Measurements from ENCODE around the gene PTAFR.

PTAFR gene

DNA sequence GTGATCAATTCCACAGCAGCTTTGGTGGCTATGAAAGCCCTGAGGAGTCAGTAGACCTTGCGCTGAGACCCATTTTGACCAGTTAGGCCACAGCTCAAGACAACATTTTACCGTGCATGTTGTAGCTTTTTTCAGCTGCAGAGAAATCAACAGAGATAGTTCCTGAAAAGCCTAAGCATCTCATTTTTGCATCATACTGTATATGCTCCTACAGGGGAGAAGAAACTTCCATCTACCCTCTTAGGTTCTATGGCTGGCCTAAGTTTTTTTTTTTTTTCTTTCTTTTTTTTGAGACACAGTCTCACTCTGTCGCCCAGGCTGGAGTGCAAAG, 63.3 kb downstream of the PTAFR start:
- no peak overlapping the region for H2AFZ ChIP-seq (ENCODE audit: low read depth, low read length, severe bottlenecking)
- H3K79me2 ChIP-seq (ENCODE audit: insufficient read depth, low read length): no peaks in the 10 kb centered on the region
- H3K9ac ChIP-seq (ENCODE audit: low read length): no peak overlapping the region
- no peak overlapping the region for H3K4me2 ChIP-seq (ENCODE audit: low read depth, low read length, poor library complexity, severe bottlenecking)
- no peaks in the 10 kb centered on the region for H3K9me2 ChIP-seq (replicated peaks; ENCODE audit: insufficient read depth, low read length)
- H3K27ac ChIP-seq (ENCODE audit: low read depth, low read length): no peak overlapping the region
- no peaks in the 10 kb centered on the region for H3K9me3 ChIP-seq (ENCODE audit: insufficient read depth, low read length)
- H3F3A ChIP-seq (ENCODE audit: insufficient read depth): no peaks in the 10 kb centered on the region; the same call in 1 of the 2 replicates
- H3K36me3 ChIP-seq (ENCODE audit: low read length): no peaks in the 10 kb centered on the region
- H3K27me3 ChIP-seq (ENCODE audit: low read length): no peaks in the 10 kb centered on the region
- TF ChIP-seq, protein P1, sequence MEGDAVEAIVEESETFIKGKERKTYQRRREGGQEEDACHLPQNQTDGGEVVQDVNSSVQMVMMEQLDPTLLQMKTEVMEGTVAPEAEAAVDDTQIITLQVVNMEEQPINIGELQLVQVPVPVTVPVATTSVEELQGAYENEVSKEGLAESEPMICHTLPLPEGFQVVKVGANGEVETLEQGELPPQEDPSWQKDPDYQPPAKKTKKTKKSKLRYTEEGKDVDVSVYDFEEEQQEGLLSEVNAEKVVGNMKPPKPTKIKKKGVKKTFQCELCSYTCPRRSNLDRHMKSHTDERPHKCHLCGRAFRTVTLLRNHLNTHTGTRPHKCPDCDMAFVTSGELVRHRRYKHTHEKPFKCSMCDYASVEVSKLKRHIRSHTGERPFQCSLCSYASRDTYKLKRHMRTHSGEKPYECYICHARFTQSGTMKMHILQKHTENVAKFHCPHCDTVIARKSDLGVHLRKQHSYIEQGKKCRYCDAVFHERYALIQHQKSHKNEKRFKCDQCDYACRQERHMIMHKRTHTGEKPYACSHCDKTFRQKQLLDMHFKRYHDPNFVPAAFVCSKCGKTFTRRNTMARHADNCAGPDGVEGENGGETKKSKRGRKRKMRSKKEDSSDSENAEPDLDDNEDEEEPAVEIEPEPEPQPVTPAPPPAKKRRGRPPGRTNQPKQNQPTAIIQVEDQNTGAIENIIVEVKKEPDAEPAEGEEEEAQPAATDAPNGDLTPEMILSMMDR (IDR thresholded peaks at IDR 0.05; ENCODE audit: insufficient read depth, low read length, poor library complexity, severe bottlenecking): no peak
- TF ChIP-seq EZH2phosphoT487 (conservative IDR thresholded peaks at IDR 0.05; ENCODE audit: low read length): no peak
- no peak overlapping the region for H3K4me3 ChIP-seq (ENCODE audit: insufficient read depth, low read length, poor library complexity, severe bottlenecking)
- H4K20me1 ChIP-seq (ENCODE audit: low read depth, low read length): no peaks in the 10 kb centered on the region

DNA sequence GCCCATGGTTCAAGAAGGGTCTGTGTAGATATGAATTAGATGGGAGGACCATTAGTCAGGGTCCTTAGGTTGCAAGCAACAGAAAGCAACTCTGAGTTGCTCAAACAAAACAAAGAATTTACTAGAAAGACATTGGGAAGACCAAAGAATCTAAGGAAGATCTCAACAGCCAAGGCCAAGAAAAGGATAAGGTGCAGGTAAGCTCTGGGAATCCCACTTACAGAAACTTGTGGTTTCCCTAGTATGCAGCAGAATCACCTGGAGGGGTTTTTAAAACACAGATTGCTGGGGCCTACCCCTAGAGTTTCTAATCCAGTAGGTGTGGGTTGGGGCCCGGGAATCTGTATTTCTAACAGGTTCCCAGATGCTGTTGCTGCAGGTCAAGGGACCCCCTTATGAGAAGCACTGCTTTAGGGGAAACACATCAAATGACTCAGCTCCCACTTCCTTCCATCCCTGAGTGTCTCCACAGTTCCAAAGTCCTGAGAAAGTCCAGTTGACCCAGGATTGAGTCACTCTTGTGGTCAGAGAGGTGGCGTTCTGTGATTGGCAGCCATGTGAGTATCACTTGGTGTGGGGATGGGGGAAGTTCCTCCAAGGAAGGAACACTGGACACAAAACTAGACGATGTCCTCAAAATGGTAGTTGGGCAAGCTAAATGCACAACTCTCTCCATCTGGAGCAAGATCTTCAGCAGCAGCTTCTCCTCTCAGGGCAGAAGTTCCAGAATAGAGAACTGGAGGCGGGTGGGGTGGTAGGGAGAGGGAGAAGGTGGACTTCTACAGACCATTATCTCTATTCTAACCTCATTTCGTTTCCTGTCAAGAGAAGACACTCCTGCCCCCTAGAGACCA, 63.9 kb downstream of the PTAFR start:
- Histone ChIP-seq H3K9me2 (replicated peaks; ENCODE audit: insufficient read depth, low read length) (no peaks in the 10 kb centered on the region), H4K20me1 (ENCODE audit: low read depth, low read length) (no peaks in the 10 kb centered on the region), H3F3A (ENCODE audit: insufficient read depth) (no peaks in the 10 kb centered on the region; the same call in 1 of the 2 replicates), H3K9ac (ENCODE audit: low read length) (no peak overlapping the region), H3K9me3 (ENCODE audit: insufficient read depth, low read length) (no peaks in the 10 kb centered on the region), H3K79me2 (ENCODE audit: insufficient read depth, low read length) (no peaks in the 10 kb centered on the region), H3K36me3 (ENCODE audit: low read length) (no peaks in the 10 kb centered on the region), H3K27ac (ENCODE audit: low read depth, low read length) (no peak overlapping the region), H3K4me3 (ENCODE audit: insufficient read depth, low read length, poor library complexity, severe bottlenecking) (no peak overlapping the region), H3K4me2 (ENCODE audit: low read depth, low read length, poor library complexity, severe bottlenecking) (no peak overlapping the region), H2AFZ (ENCODE audit: low read depth, low read length, severe bottlenecking) (no peak overlapping the region), H3K27me3 (ENCODE audit: low read length) (no peaks in the 10 kb centered on the region)
- TF ChIP-seq, protein P1 (IDR thresholded peaks at IDR 0.05; ENCODE audit: insufficient read depth, low read length, poor library complexity, severe bottlenecking): no peak
- no peak for TF ChIP-seq EZH2phosphoT487 (conservative IDR thresholded peaks at IDR 0.05; ENCODE audit: low read length)

DNA sequence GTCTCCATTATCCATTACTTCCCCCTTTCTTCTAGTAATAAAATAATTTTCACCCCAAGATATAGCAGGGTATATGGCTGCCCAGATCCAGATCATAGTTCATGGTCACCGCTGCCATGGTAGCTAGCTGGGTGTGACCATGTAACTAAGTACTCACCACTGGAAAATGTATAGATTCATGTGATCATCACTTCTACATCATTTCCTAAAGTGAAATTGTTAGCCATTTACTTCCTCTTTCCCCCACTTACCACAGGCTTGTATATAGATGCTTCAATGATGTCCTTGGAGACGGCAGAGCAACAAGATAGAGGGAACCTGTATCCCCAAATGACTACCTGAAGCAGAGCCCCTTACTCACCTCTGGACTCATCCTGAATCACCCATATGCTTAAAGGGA, 65.3 kb downstream of the PTAFR start:
- TF ChIP-seq EZH2phosphoT487 (conservative IDR thresholded peaks at IDR 0.05; ENCODE audit: low read length): no peak
- TF ChIP-seq, protein P1 (IDR thresholded peaks at IDR 0.05; ENCODE audit: insufficient read depth, low read length, poor library complexity, severe bottlenecking): no peak
- no peaks in the 10 kb centered on the region for H3K79me2 ChIP-seq (ENCODE audit: insufficient read depth, low read length)
- no peak overlapping the region for H3K27ac ChIP-seq (ENCODE audit: low read depth, low read length)
- no peaks in the 10 kb centered on the region for H3K36me3 ChIP-seq (ENCODE audit: low read length)
- H2AFZ ChIP-seq (ENCODE audit: low read depth, low read length, severe bottlenecking): peak overlapping the region; percentile 1
- H3K27me3 ChIP-seq (ENCODE audit: low read length): no peaks in the 10 kb centered on the region
- no peak overlapping the region for H3K4me3 ChIP-seq (ENCODE audit: insufficient read depth, low read length, poor library complexity, severe bottlenecking)
- H3K9me3 ChIP-seq (ENCODE audit: insufficient read depth, low read length): no peaks in the 10 kb centered on the region
- no peak overlapping the region for H3K4me2 ChIP-seq (ENCODE audit: low read depth, low read length, poor library complexity, severe bottlenecking)
- no peaks in the 10 kb centered on the region; the same call in 1 of the 2 replicates for H3F3A ChIP-seq (ENCODE audit: insufficient read depth)
- H3K9me2 ChIP-seq (replicated peaks; ENCODE audit: insufficient read depth, low read length): no peaks in the 10 kb centered on the region
- no peaks in the 10 kb centered on the region for H4K20me1 ChIP-seq (ENCODE audit: low read depth, low read length)
- H3K9ac ChIP-seq (ENCODE audit: low read length): no peak overlapping the region
